Astrocyte of the spinal cord (primary cell): ENCODE measurements around the gene KIF20A.
A peak's percentile ranks its signal among the peaks of the same experiment; 100 is the strongest.

Experiments used
- DNase-seq: peaks from one replicate; pipeline ENCODE4 v3.0.0; 2011; ENCODE audit warnings: low read depth, low spot score
- H3K4me3 ChIP-seq: 2 replicates; pipeline ENCODE4 v1.5.1; 2011; ENCODE audit warnings: low read depth, mild to moderate bottlenecking, low read length, moderate library complexity
- in situ Hi-C: cut with HindIII; loops from 2 replicates; pipeline ENCODE4 v1.10.0; 2017; ENCODE audit warnings: low sequenced_read_pairs
- TF ChIP-seq, protein P1 (sequence below): IDR thresholded peaks from 2 replicates; pipeline ENCODE4 v1.5.1; 2012; ENCODE audit warnings: low read depth, mild to moderate bottlenecking, low read length, inconsistent platforms

Gene KIF20A

GRCh38 chr5:138178516-138179276, at the start of gene KIF20A, which contains the start of gene BRD8:
Gene KIF20A, plus strand, starts transcription at chr5:138179112. Its CDS starts 569 bp downstream, at chr5:138179681.
Gene BRD8, minus strand, starts transcription at chr5:138178630. Its CDS starts 16 bp downstream, at chr5:138178614.
- TF ChIP-seq, protein P1, sequence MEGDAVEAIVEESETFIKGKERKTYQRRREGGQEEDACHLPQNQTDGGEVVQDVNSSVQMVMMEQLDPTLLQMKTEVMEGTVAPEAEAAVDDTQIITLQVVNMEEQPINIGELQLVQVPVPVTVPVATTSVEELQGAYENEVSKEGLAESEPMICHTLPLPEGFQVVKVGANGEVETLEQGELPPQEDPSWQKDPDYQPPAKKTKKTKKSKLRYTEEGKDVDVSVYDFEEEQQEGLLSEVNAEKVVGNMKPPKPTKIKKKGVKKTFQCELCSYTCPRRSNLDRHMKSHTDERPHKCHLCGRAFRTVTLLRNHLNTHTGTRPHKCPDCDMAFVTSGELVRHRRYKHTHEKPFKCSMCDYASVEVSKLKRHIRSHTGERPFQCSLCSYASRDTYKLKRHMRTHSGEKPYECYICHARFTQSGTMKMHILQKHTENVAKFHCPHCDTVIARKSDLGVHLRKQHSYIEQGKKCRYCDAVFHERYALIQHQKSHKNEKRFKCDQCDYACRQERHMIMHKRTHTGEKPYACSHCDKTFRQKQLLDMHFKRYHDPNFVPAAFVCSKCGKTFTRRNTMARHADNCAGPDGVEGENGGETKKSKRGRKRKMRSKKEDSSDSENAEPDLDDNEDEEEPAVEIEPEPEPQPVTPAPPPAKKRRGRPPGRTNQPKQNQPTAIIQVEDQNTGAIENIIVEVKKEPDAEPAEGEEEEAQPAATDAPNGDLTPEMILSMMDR, result no peak
- DNase-seq, result peak; percentile 98
- in situ Hi-C loops, result no loop called here
- H3K4me3 ChIP-seq, result peak within 1 kb of the TSS; percentile 97

DNA sequence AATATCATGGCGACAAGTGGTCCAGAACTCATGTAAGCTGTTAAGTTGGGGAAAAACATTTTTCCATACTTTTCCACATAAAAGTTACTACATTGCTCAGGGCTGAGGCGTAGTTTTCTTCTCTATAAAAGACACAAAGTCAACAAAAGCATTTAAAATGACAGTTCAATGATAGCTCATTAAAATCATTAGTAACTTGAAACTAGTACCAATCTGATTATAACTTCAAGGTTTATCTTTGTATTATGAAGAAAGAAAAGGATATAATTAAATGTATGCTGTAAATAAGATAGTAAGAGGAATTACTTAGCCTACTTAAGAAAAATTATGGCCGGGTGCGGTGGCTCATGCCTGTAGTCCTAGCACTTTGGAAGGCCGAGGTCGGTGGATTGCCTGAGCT, 49.6 kb upstream of the KIF20A start:
- in situ Hi-C loops, result no loop called here
- TF ChIP-seq, protein P1, result no peak
- H3K4me3 ChIP-seq, result no peak overlapping the region
- no peak for DNase-seq

- in situ Hi-C loops, result no loop called here
- TF ChIP-seq, protein P1, result no peak
- DNase-seq, result no peak
- no peak overlapping the region for H3K4me3 ChIP-seq
These were observed 46.4 kb upstream of the KIF20A start for GRCh38 chr5:138132543-138132942.

DNA sequence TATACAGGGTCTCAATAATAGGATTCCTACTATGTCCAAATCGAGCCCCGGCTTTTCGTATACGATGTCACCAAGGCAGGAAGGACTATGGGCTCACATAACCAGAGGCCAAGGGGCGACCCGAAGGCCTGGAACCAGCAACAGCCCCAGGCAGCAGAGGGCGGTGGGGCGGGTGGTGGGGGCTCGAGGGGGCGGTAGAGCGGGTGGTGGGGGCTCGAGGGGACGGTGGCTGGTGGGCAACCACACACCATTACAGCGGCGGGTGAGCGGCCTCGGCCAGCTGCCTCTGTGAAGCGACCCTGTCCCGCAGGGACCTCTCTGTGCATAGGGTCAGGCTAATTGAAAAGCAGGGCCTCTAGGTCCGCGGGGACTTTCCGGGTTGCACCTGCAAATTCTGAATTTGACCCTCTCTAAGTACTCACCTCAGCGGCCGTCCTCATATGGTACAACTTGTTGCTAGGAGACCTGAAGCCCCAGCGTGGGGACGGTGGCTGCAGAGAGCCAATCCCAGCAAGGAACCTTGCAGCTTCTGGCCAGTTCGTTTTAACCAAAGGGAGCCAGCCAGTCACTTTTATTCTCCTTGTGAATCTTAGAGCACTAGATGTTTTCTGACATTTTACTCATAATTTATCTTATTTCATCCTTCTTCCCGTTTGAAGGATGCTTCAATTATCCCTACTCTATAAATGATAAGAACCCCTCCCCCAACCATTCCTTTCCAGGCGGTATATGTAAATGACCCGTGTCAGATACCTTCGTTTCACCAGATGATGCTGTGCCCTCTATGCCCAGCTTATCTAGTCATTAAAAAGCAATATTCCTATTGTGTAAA, 39.7 kb upstream of the KIF20A start, which contains the start of gene NME5:
TSS of gene NME5 (minus strand) at position 480 of the 832 bp plus-strand sequence. CDS start 648 bp downstream, outside the sequence.
- in situ Hi-C loops, result no loop called here
- DNase-seq, result peak; percentile 71
- peak within 1 kb of the TSS; percentile 57 for H3K4me3 ChIP-seq
- TF ChIP-seq, protein P1, result no peak

DNA sequence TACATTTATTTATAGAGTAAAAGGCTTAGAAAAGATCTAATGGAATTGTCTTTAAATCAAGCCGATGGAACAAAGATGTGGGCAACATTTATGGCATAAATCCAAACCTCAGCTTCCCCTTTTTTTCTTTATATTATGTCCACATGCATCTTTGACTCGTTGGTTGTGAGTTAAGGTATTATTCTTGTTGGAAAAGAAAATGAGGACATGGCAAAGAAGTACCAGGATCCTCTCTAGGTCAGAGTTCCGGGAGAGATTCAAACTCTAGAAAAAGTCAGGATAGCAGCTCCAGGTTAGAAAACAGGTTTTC, 39.2 kb upstream of the KIF20A start:
- no peak for DNase-seq
- TF ChIP-seq, protein P1, result no peak
- no peak overlapping the region for H3K4me3 ChIP-seq
- in situ Hi-C loops, result no loop called here

GRCh38 chr5:138140268-138140667, 38.6 kb upstream of the KIF20A start:
- TF ChIP-seq, protein P1, result no peak
- in situ Hi-C loops, result no loop called here
- H3K4me3 ChIP-seq, result no peak overlapping the region
- DNase-seq, result no peak
